Skeletal muscle satellite cell (primary cell): ENCODE data around the gene PKD2.

Experiments
- H3K27me3 ChIP-seq: 2 replicates; pipeline ENCODE4 v1.7.0; 2013; ENCODE audit warnings: low read length; ENCODE audit not compliant: control insufficient read depth, insufficient read depth
- H3K36me3 ChIP-seq: 2 replicates; pipeline ENCODE4 v1.7.0; 2013; ENCODE audit warnings: mild to moderate bottlenecking, control low read depth, low read length; ENCODE audit not compliant: insufficient read depth
- H3K4me1 ChIP-seq: 2 replicates; pipeline ENCODE4 v1.7.0; 2013; ENCODE audit warnings: low read length; ENCODE audit not compliant: control insufficient read depth, insufficient read depth
- H3K4me2 ChIP-seq: 2 replicates; pipeline ENCODE4 v1.7.0; 2013; ENCODE audit warnings: mild to moderate bottlenecking, low read length
- H3K4me3 ChIP-seq: 2 replicates; pipeline ENCODE4 v1.7.0; 2013; ENCODE audit warnings: low read length
- H3K9ac ChIP-seq: 2 replicates; pipeline ENCODE4 v1.7.0; 2013; ENCODE audit warnings: mild to moderate bottlenecking, low read depth, low read length, moderate library complexity
- H3K9me3 ChIP-seq: replicated peaks from 2 replicates; pipeline ENCODE4 v1.7.0; 2013; ENCODE audit warnings: mild to moderate bottlenecking, control low read depth, low read length

Gene PKD2

GRCh38 chr4:88087004-88087403 lies 79.6 kb downstream of the PKD2 start:
- Histone ChIP-seq H3K9me3 (no peaks in the 10 kb centered on the region), H3K4me1 (no peaks in the 10 kb centered on the region), H3K36me3 (no peaks in the 10 kb centered on the region), H3K4me3 (no peak overlapping the region), H3K4me2 (no peak overlapping the region), H3K9ac (no peak overlapping the region), H3K27me3 (no peaks in the 10 kb centered on the region)

GRCh38 chr4:88090898-88091297 lies 83.5 kb downstream of the PKD2 start:
- H3K27me3 ChIP-seq = peaks cover 7% of the 10 kb centered on the region
- no peak overlapping the region for H3K4me3 ChIP-seq
- H3K4me1 ChIP-seq = no peaks in the 10 kb centered on the region
- no peak overlapping the region for H3K9ac ChIP-seq
- no peak overlapping the region for H3K4me2 ChIP-seq
- H3K36me3 ChIP-seq = no peaks in the 10 kb centered on the region
- H3K9me3 ChIP-seq = no peaks in the 10 kb centered on the region

- no peak overlapping the region for H3K9ac ChIP-seq
These were observed 83.9 kb downstream of the PKD2 start for GRCh38 chr4:88091378-88091777.

GRCh38 chr4:88093874-88094273 lies 86.4 kb downstream of the PKD2 start:
- peaks cover 7% of the 10 kb centered on the region for H3K27me3 ChIP-seq
- no peaks in the 10 kb centered on the region for H3K9me3 ChIP-seq
- no peak overlapping the region for H3K4me2 ChIP-seq
- no peak overlapping the region for H3K4me3 ChIP-seq
- no peak overlapping the region for H3K9ac ChIP-seq
- no peaks in the 10 kb centered on the region for H3K36me3 ChIP-seq
- no peaks in the 10 kb centered on the region for H3K4me1 ChIP-seq

More at GRCh38 chr4:88091378-88091777, 83.9 kb downstream of the PKD2 start:
- Histone ChIP-seq H3K4me1 (no peaks in the 10 kb centered on the region), H3K4me2 (no peak overlapping the region), H3K9me3 (no peaks in the 10 kb centered on the region), H3K27me3 (peaks cover 7% of the 10 kb centered on the region), H3K4me3 (no peak overlapping the region), H3K36me3 (no peaks in the 10 kb centered on the region)

- Histone ChIP-seq H3K36me3 (no peaks in the 10 kb centered on the region), H3K9ac (no peak overlapping the region), H3K9me3 (no peaks in the 10 kb centered on the region), H3K4me3 (no peak overlapping the region), H3K4me2 (no peak overlapping the region), H3K27me3 (peaks cover 7% of the 10 kb centered on the region), H3K4me1 (no peaks in the 10 kb centered on the region)
These were observed 89.9 kb downstream of the PKD2 start for GRCh38 chr4:88097301-88097700.

GRCh38 chr4:88097781-88098180 lies 90.3 kb downstream of the PKD2 start:
- H3K36me3 ChIP-seq = no peaks in the 10 kb centered on the region
- no peak overlapping the region for H3K4me3 ChIP-seq
- H3K9me3 ChIP-seq = no peaks in the 10 kb centered on the region
- peaks cover 7% of the 10 kb centered on the region for H3K27me3 ChIP-seq
- H3K4me2 ChIP-seq = no peak overlapping the region
- no peak overlapping the region for H3K9ac ChIP-seq
- H3K4me1 ChIP-seq = no peaks in the 10 kb centered on the region

- no peaks in the 10 kb centered on the region for H3K36me3 ChIP-seq
- peaks cover 7% of the 10 kb centered on the region for H3K27me3 ChIP-seq
- H3K4me2 ChIP-seq = no peak overlapping the region
- no peak overlapping the region for H3K9ac ChIP-seq
- H3K4me3 ChIP-seq = no peak overlapping the region
- H3K9me3 ChIP-seq = no peaks in the 10 kb centered on the region
- H3K4me1 ChIP-seq = no peaks in the 10 kb centered on the region
These were observed 91.7 kb downstream of the PKD2 start for GRCh38 chr4:88098993-88099752.

- Histone ChIP-seq H3K4me1 (peaks cover 17% of the 10 kb centered on the region), H3K9me3 (no peaks in the 10 kb centered on the region), H3K4me3 (no peak overlapping the region), H3K36me3 (no peaks in the 10 kb centered on the region), H3K27me3 (no peaks in the 10 kb centered on the region), H3K4me2 (no peak overlapping the region), H3K9ac (no peak overlapping the region)
These were observed 93.7 kb downstream of the PKD2 start for GRCh38 chr4:88101165-88101564.

- Histone ChIP-seq H3K4me2 (no peak overlapping the region), H3K4me3 (no peak overlapping the region), H3K4me1 (peaks cover 26% of the 10 kb centered on the region), H3K9me3 (no peaks in the 10 kb centered on the region), H3K36me3 (no peaks in the 10 kb centered on the region), H3K27me3 (no peaks in the 10 kb centered on the region), H3K9ac (no peak overlapping the region)
These were observed 94.6 kb downstream of the PKD2 start for GRCh38 chr4:88102026-88102425.

- Histone ChIP-seq H3K4me3 (peak overlapping the region; percentile 43), H3K9ac (no peak overlapping the region), H3K4me1 (peaks cover 43% of the 10 kb centered on the region), H3K27me3 (no peaks in the 10 kb centered on the region), H3K4me2 (peak overlapping the region; percentile 60), H3K9me3 (no peaks in the 10 kb centered on the region), H3K36me3 (no peaks in the 10 kb centered on the region)
These were observed 97.6 kb downstream of the PKD2 start for GRCh38 chr4:88104902-88105610.

GRCh38 chr4:88106205-88106604 lies 98.8 kb downstream of the PKD2 start:
- peaks cover 43% of the 10 kb centered on the region for H3K4me1 ChIP-seq
- no peaks in the 10 kb centered on the region for H3K9me3 ChIP-seq
- H3K4me3 ChIP-seq = no peak overlapping the region
- no peaks in the 10 kb centered on the region for H3K36me3 ChIP-seq
- H3K4me2 ChIP-seq = peak overlapping the region; percentile 28
- no peaks in the 10 kb centered on the region for H3K27me3 ChIP-seq
- H3K9ac ChIP-seq = no peak overlapping the region
